Measurements from ENCODE around the gene FES. TPM values are rescaled to one million over a fixed set of nuclear protein-coding genes. Genes with fewer than 3 reads are reported as not detected.

Gene FES
- total and polyA plus RNA-seq, 10 of the 15 experiments (the other 5 are each of a cell fraction or from before 2014, with no cell fraction given) = 0.07 to 23.9 (median 9.9) TPM

- in situ Hi-C loops (cut with MboI) = loop anchor here (5.0 kb wide), 2 partner anchors 242 to 567 kb away; no protein-coding TSS in a partner anchor
- H3K9ac ChIP-seq (ENCODE audit: control insufficient read depth, insufficient read depth, low read length) = no peak overlapping the region
- ChIA-PET CTCF (interaction anchor here (1.2 to 2.4 kb wide), 4 partner anchors 12 to 241 kb away, joined by 3 to 18 read pairs (median 8); partner anchors contain the start of gene HDDC3), SMC1A (ENCODE audit: uncharacterized antibody, unreplicated experiment) (interaction anchor here (0.8 to 2.0 kb wide), 2 partner anchors 52 to 218 kb away, joined by 4 read pairs; no protein-coding TSS in a partner anchor), RAD21 (ENCODE audit: unreplicated experiment) (interaction anchor here (0.6 to 1.9 kb wide), 4 partner anchors 43 to 569 kb away, joined by 3 to 9 read pairs (median 6); partner anchors contain the start of gene HDDC3), POLR2A (no interaction called here)
- FAIRE-seq (no peak), ATAC-seq (no peak), DNase-seq (ENCODE audit: low read depth, low spot score) (no peak)
- no peaks in the 10 kb centered on the region; the same call in 1 of the 2 replicates for H3K79me2 ChIP-seq (ENCODE audit: control insufficient read depth, insufficient read depth, low read length)
- intact Hi-C loops (cut with micrococcal nuclease; ENCODE audit: unreplicated experiment) = loop anchor here (5.0 to 10.0 kb wide), 4 partner anchors 72 to 395 kb away; partner anchors contain the start of gene BLM
- no peak for TF ChIP-seq SMC3 (IDR thresholded peaks at IDR 0.05; ENCODE audit: borderline replicate concordance, low read length)
- TF ChIP-seq BHLHE40 (IDR thresholded peaks at IDR 0.05; ENCODE audit: borderline replicate concordance in 1 of 2, low read depth in 2 of 2, low read length in 1 of 2) = peak; percentile 16 to 89; a peak in 2 of 4 replicates
- no TSS peak for BruUV-seq (replicated peaks)
- H3K4me1 ChIP-seq (ENCODE audit: control insufficient read depth, insufficient read depth, low read length) = peaks cover 19% of the 10 kb centered on the region
- no peaks in the 10 kb centered on the region for H3K27me3 ChIP-seq (replicated peaks in 1 of 2; ENCODE audit: control insufficient read depth in 2 of 2, insufficient read depth in 2 of 2, low read length in 1 of 2)
- no peaks in the 10 kb centered on the region for H4K20me1 ChIP-seq (ENCODE audit: control insufficient read depth, insufficient read depth)
- H3K4me3 ChIP-seq = no peak overlapping the region
- H3K9me3 ChIP-seq (replicated peaks; ENCODE audit: control insufficient read depth, insufficient read depth, low read length) = no peaks in the 10 kb centered on the region
- H3K4me2 ChIP-seq (ENCODE audit: control insufficient read depth, insufficient read depth) = no peak overlapping the region
- no peaks in the 10 kb centered on the region; a peak in 1 of 4 replicates for H3K36me3 ChIP-seq (ENCODE audit: control insufficient read depth in 2 of 2, insufficient read depth in 2 of 2, low read length in 1 of 2)
- H3K27ac ChIP-seq (ENCODE audit: control insufficient read depth, insufficient read depth) = no peak overlapping the region
- 55% methylated on average over 18 of the region's 18 CpGs for WGBS (ENCODE audit: insufficient coverage, insufficient replicate concordance, low lambda C conversion rate, missing lambda C conversion rate)
- no peak overlapping the region for H2AFZ ChIP-seq (ENCODE audit: control insufficient read depth, low read depth, low read length)
These were observed 5.0 kb downstream of the FES start for GRCh38 chr15:90889313-90889730.

DNA sequence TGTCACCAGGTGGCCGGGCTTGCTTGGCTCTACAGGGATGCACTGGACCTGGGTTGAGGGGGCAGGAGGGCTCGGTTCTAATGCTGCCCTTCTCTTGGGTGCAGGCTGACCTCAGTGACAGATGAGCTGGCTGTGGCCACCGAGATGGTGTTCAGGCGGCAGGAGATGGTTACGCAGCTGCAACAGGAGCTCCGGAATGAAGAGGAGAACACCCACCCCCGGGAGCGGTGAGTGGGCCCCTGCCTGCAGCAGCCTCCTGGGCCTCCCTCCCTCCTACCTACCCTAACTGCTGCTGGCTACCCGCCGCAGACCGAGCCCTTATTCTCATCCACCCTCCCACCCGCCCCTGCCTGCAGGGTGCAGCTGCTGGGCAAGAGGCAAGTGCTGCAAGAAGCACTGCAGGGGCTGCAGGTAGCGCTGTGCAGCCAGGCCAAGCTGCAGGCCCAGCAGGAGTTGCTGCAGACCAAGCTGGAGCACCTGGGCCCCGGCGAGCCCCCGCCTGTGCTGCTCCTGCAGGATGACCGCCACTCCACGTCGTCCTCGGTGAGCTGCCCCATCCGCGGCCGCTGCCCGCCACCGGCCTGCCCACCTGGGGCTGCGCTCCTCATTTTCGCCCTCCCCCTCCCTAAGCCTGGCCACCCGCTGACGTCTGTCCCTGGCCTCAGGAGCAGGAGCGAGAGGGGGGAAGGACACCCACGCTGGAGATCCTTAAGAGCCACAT, 5.6 kb downstream of the FES start:
- WGBS (ENCODE audit: insufficient coverage, insufficient replicate concordance, low lambda C conversion rate, missing lambda C conversion rate) = 85% methylated on average over 19 of the region's 31 CpGs
- FAIRE-seq (no peak), ATAC-seq (no peak), DNase-seq (ENCODE audit: low read depth, low spot score) (no peak)
- in situ Hi-C loops (cut with MboI) (loop anchor here (5.0 kb wide), 2 partner anchors 243 to 568 kb away; no protein-coding TSS in a partner anchor), intact Hi-C loops (cut with micrococcal nuclease; ENCODE audit: unreplicated experiment) (loop anchor here (5.0 to 10.0 kb wide), 4 partner anchors 73 to 395 kb away; partner anchors contain the start of gene BLM)
- H3K9ac ChIP-seq (ENCODE audit: control insufficient read depth, insufficient read depth, low read length) = no peak overlapping the region
- no peak overlapping the region for H2AFZ ChIP-seq (ENCODE audit: control insufficient read depth, low read depth, low read length)
- no peaks in the 10 kb centered on the region for H3K9me3 ChIP-seq (replicated peaks; ENCODE audit: control insufficient read depth, insufficient read depth, low read length)
- no peaks in the 10 kb centered on the region; the same call in 1 of the 2 replicates for H3K79me2 ChIP-seq (ENCODE audit: control insufficient read depth, insufficient read depth, low read length)
- ChIA-PET CTCF (interaction anchor here (0.9 to 2.4 kb wide), 4 partner anchors 16 to 242 kb away, joined by 3 to 18 read pairs (median 7); partner anchors contain the start of gene HDDC3), SMC1A (ENCODE audit: uncharacterized antibody, unreplicated experiment) (interaction anchor here (0.8 to 2.0 kb wide), 2 partner anchors 52 to 218 kb away, joined by 4 read pairs; no protein-coding TSS in a partner anchor), POLR2A (no interaction called here), RAD21 (ENCODE audit: unreplicated experiment) (interaction anchor here (0.6 to 1.9 kb wide), 4 partner anchors 42 to 569 kb away, joined by 3 to 9 read pairs (median 6); partner anchors contain the start of gene HDDC3)
- H3K27me3 ChIP-seq (replicated peaks in 1 of 2; ENCODE audit: control insufficient read depth in 2 of 2, insufficient read depth in 2 of 2, low read length in 1 of 2) = no peaks in the 10 kb centered on the region
- no peak overlapping the region for H3K4me2 ChIP-seq (ENCODE audit: control insufficient read depth, insufficient read depth)
- no peaks in the 10 kb centered on the region; a peak in 1 of 4 replicates for H3K36me3 ChIP-seq (ENCODE audit: control insufficient read depth in 2 of 2, insufficient read depth in 2 of 2, low read length in 1 of 2)
- no peak overlapping the region for H3K4me3 ChIP-seq
- no TSS peak for BruUV-seq (replicated peaks)
- no peaks in the 10 kb centered on the region for H4K20me1 ChIP-seq (ENCODE audit: control insufficient read depth, insufficient read depth)
- H3K27ac ChIP-seq (ENCODE audit: control insufficient read depth, insufficient read depth) = no peak overlapping the region
- peaks cover 15% of the 10 kb centered on the region for H3K4me1 ChIP-seq (ENCODE audit: control insufficient read depth, insufficient read depth, low read length)
- TF ChIP-seq, protein P1, sequence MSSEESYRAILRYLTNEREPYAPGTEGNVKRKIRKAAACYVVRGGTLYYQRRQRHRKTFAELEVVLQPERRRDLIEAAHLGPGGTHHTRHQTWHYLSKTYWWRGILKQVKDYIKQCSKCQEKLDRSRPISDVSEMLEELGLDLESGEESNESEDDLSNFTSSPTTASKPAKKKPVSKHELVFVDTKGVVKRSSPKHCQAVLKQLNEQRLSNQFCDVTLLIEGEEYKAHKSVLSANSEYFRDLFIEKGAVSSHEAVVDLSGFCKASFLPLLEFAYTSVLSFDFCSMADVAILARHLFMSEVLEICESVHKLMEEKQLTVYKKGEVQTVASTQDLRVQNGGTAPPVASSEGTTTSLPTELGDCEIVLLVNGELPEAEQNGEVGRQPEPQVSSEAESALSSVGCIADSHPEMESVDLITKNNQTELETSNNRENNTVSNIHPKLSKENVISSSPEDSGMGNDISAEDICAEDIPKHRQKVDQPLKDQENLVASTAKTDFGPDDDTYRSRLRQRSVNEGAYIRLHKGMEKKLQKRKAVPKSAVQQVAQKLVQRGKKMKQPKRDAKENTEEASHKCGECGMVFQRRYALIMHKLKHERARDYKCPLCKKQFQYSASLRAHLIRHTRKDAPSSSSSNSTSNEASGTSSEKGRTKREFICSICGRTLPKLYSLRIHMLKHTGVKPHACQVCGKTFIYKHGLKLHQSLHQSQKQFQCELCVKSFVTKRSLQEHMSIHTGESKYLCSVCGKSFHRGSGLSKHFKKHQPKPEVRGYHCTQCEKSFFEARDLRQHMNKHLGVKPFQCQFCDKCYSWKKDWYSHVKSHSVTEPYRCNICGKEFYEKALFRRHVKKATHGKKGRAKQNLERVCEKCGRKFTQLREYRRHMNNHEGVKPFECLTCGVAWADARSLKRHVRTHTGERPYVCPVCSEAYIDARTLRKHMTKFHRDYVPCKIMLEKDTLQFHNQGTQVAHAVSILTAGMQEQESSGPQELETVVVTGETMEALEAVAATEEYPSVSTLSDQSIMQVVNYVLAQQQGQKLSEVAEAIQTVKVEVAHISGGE (CRISPR knock-in tag; IDR thresholded peaks at IDR 0.05) = no peak
- no peak for TF ChIP-seq MYB (IDR thresholded peaks at IDR 0.05; ENCODE audit: borderline replicate concordance, low read depth, low read length)
- TF ChIP-seq, protein P2, sequence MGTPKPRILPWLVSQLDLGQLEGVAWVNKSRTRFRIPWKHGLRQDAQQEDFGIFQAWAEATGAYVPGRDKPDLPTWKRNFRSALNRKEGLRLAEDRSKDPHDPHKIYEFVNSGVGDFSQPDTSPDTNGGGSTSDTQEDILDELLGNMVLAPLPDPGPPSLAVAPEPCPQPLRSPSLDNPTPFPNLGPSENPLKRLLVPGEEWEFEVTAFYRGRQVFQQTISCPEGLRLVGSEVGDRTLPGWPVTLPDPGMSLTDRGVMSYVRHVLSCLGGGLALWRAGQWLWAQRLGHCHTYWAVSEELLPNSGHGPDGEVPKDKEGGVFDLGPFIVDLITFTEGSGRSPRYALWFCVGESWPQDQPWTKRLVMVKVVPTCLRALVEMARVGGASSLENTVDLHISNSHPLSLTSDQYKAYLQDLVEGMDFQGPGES (IDR thresholded peaks at IDR 0.05) = no peak
- no peak for TF ChIP-seq SMC3 (IDR thresholded peaks at IDR 0.05; ENCODE audit: borderline replicate concordance, low read length)
- TF ChIP-seq, protein P3, sequence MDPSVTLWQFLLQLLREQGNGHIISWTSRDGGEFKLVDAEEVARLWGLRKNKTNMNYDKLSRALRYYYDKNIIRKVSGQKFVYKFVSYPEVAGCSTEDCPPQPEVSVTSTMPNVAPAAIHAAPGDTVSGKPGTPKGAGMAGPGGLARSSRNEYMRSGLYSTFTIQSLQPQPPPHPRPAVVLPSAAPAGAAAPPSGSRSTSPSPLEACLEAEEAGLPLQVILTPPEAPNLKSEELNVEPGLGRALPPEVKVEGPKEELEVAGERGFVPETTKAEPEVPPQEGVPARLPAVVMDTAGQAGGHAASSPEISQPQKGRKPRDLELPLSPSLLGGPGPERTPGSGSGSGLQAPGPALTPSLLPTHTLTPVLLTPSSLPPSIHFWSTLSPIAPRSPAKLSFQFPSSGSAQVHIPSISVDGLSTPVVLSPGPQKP (IDR thresholded peaks at IDR 0.05; ENCODE audit: low read depth, low read length) = no peak
- TF ChIP-seq RAD21 (IDR thresholded peaks at IDR 0.05; ENCODE audit: insufficient read depth, low read depth, low read length) = no peak

All from GM12878 (cell line).